IMR-90 (cell line): ENCODE results near the gene RARRES1. TPM values are rescaled to one million over a fixed set of nuclear protein-coding genes. Genes with fewer than 3 reads are reported as not detected.

Experiments used
- ATAC-seq: fragments of 200-7000 bp; cut with Tn5 transposase; 2 replicates; pipeline ENCODE4 v1.9.1; 2020; ENCODE audit warnings: low read depth, mild to moderate bottlenecking, moderate library complexity
- BruUV-seq: library from RNA; stranded (reverse); fragments of 400-500 nt; replicated peaks from 2 replicates; lab custom pipeline; 2021; lab: Mats Ljungman, UMichigan
- CTCF ChIA-PET: fragments of 300-600 bp; formaldehyde crosslinking; extraction: SDS; loops from one replicate; lab custom pipeline; 2021; ENCODE audit warnings: antibody characterized with exemption; lab: Yijun Ruan, JAX
- POLR2A ChIA-PET: fragments of 300-600 bp; sonication (Branson Sonifier 250); formaldehyde crosslinking; loops from one replicate; lab custom pipeline; 2022; ENCODE audit warnings: antibody characterized with exemption; ENCODE audit not compliant: unreplicated experiment; lab: Charles Lee
- DNase-seq: peaks from one replicate; pipeline ENCODE4 v3.0.0; 2013
- H2AFZ ChIP-seq: replicated peaks from 2 replicates; pipeline ENCODE3; 2013; ENCODE audit warnings: low read length, mild to moderate bottlenecking; ENCODE audit not compliant: poor library complexity
- H2AK5ac ChIP-seq: 2 replicates; pipeline ENCODE4 v1.6.1; 2013; ENCODE audit warnings: low read depth, low read length, inconsistent platforms
- H2AK9ac ChIP-seq: replicated peaks from 2 replicates; pipeline ENCODE3; 2013; ENCODE audit warnings: mild to moderate bottlenecking, low read depth, low read length, moderate library complexity; ENCODE audit not compliant: poor library complexity
- H2BK120ac ChIP-seq: 2 replicates; pipeline ENCODE4 v1.6.1; 2013; ENCODE audit warnings: low read depth, low read length, inconsistent platforms
- H2BK15ac ChIP-seq: 3 replicates; pipeline ENCODE4 v1.6.1; 2013; ENCODE audit warnings: low read depth, low read length, inconsistent platforms
- H2BK20ac ChIP-seq: 2 replicates; pipeline ENCODE4 v1.6.1; 2013; ENCODE audit warnings: low read depth, mild to moderate bottlenecking, inconsistent platforms, low read length, moderate library complexity
- H2BK5ac ChIP-seq: 2 replicates; pipeline ENCODE4 v1.6.1; 2013; ENCODE audit warnings: mild to moderate bottlenecking, low read depth, low read length, inconsistent platforms; ENCODE audit not compliant: poor library complexity, severe bottlenecking
- H3K14ac ChIP-seq: replicated peaks from 2 replicates; pipeline ENCODE4 v1.6.1; 2013; ENCODE audit warnings: low read depth, low read length, inconsistent platforms
- H3K18ac ChIP-seq: 2 replicates; pipeline ENCODE4 v1.6.1; 2013; ENCODE audit warnings: low read depth, low read length, control low read depth
- H3K23ac ChIP-seq: 2 replicates; pipeline ENCODE4 v1.6.1; 2013; ENCODE audit warnings: low read depth, low read length, inconsistent platforms
- H3K27ac ChIP-seq: 2 replicates; pipeline ENCODE4 v1.5.1; 2013; ENCODE audit warnings: mild to moderate bottlenecking, control low read depth, low read length; ENCODE audit not compliant: insufficient read depth
- H3K27me3 ChIP-seq: 2 replicates; pipeline ENCODE4 v1.6.1; 2013; ENCODE audit warnings: low read length; ENCODE audit not compliant: control insufficient read depth, insufficient read depth
- H3K36me3 ChIP-seq: 2 replicates; pipeline ENCODE4 v1.6.1; 2013; ENCODE audit warnings: low read length, mixed read lengths; ENCODE audit not compliant: control insufficient read depth, insufficient read depth
- H3K4ac ChIP-seq: 2 replicates; pipeline ENCODE4 v1.6.1; 2013; ENCODE audit warnings: low read depth, low read length, inconsistent platforms
- H3K4me1 ChIP-seq: 2 replicates; pipeline ENCODE4 v1.6.1; 2013; ENCODE audit warnings: low read length, mixed read lengths; ENCODE audit not compliant: control insufficient read depth, insufficient read depth
- H3K4me2 ChIP-seq: 2 replicates; pipeline ENCODE4 v1.6.1; 2013; ENCODE audit warnings: low read depth, mild to moderate bottlenecking, control low read depth, low read length, moderate library complexity
- H3K4me3 ChIP-seq: 2 replicates; pipeline ENCODE4 v1.5.1; 2013; ENCODE audit warnings: low read depth, mild to moderate bottlenecking, control low read depth, low read length, moderate library complexity; ENCODE audit not compliant: insufficient read depth
- H3K56ac ChIP-seq: 2 replicates; pipeline ENCODE4 v1.6.1; 2013; ENCODE audit warnings: low read length, inconsistent platforms; ENCODE audit not compliant: insufficient read depth; ENCODE audit errors: extremely low read depth
- H3K79me1 ChIP-seq, 2 experiments: 2 replicates each; pipeline ENCODE4 v1.6.1; 2013; ENCODE audit warnings: low read length in 2 of 2, inconsistent platforms in 1 of 2, low read depth in 1 of 2
- H3K9ac ChIP-seq: 2 replicates; pipeline ENCODE4 v1.6.1; 2013; ENCODE audit warnings: low read depth, low read length, control low read depth
- H3K9me1 ChIP-seq: 2 replicates; pipeline ENCODE4 v1.6.1; 2013; ENCODE audit warnings: low read length, inconsistent platforms; ENCODE audit not compliant: insufficient read depth
- H3K9me3 ChIP-seq: 2 replicates; pipeline ENCODE4 v1.6.1; 2013; ENCODE audit warnings: low read length; ENCODE audit not compliant: control insufficient read depth, insufficient read depth
- H4K20me1 ChIP-seq: 2 replicates; pipeline ENCODE4 v1.6.1; 2013; ENCODE audit warnings: low read length, inconsistent platforms; ENCODE audit not compliant: insufficient read depth
- H4K5ac ChIP-seq: 2 replicates; pipeline ENCODE4 v1.6.1; 2013; ENCODE audit warnings: mild to moderate bottlenecking, low read depth, low read length, control low read depth
- H4K8ac ChIP-seq, 2 experiments: 2 replicates each; pipeline ENCODE4 v1.6.1; 2013; ENCODE audit warnings: low read depth in 2 of 2, low read length in 2 of 2, control low read depth in 1 of 2, inconsistent platforms in 1 of 2
- H4K91ac ChIP-seq: 2 replicates; pipeline ENCODE4 v1.6.1; 2013; ENCODE audit warnings: low read depth, low read length, inconsistent platforms; ENCODE audit not compliant: insufficient read depth
- CEBPB ChIP-seq: IDR thresholded peaks from 2 replicates; pipeline ENCODE4 v1.6.1; 2012; ENCODE audit warnings: low read depth, low read length, improper control_type of control experiment
- NFE2L2 ChIP-seq: fragments of 150-350 bp; IDR thresholded peaks from 2 replicates; pipeline ENCODE4 v1.6.1; 2016; ENCODE audit warnings: low read depth, mild to moderate bottlenecking, low read length
- WGBS, 2 experiments: methylation state at CpG; one replicate each; pipeline versions ENCODE4 v1.1.5 to v1.1.7; 2013; ENCODE audit warnings: missing lambda C conversion rate in 2 of 2; ENCODE audit not compliant: insufficient read length in 1 of 2; ENCODE audit errors: extremely low coverage in 2 of 2; 5-methylcytosine and 5-hydroxymethylcytosine counted together
- dilution Hi-C: fragments of 300-500 bp; cut with HindIII; formaldehyde crosslinking; loops from one replicate; pipeline ENCODE4 v1.14.3; 2018; ENCODE audit warnings: low sequenced_read_pairs; ENCODE audit not compliant: unreplicated experiment
- in situ Hi-C: fragments of 300-500 bp; cut with MboI; formaldehyde crosslinking; loops from 3 replicates; pipeline ENCODE4 v1.14.3; 2019; ENCODE audit warnings: low sequenced_read_pairs, inconsistent platforms, mixed read lengths
- intact Hi-C: fragments of 100-400 bp; cut with micrococcal nuclease; formaldehyde crosslinking; loops from 2 replicates; pipeline ENCODE4 v1.10.0; 2022
- polyA plus RNA-seq, 3 experiments: library from polyadenylated mRNA; depleted of rRNA; stranded (reverse); fragments of >200 nt; gene quantifications; 2 replicates each; pipeline ENCODE4 v1.2.3, GENCODE V29; 2012; ENCODE audit warnings: low replicate concordance in 1 of 3
- total RNA-seq: library from RNA; depleted of rRNA; stranded (reverse); fragments of >200 nt; gene quantifications from 2 replicates; pipeline ENCODE4 v1.2.3, GENCODE V29; 2012
- TF ChIP-seq, protein P1 (sequence below): conservative IDR thresholded peaks from 2 replicates; pipeline ENCODE4 v1.5.1; 2012; ENCODE audit warnings: mild to moderate bottlenecking, low read depth, low read length, improper control_type of control experiment
- TF ChIP-seq, protein P2 (sequence below): fragments of 150-350 bp; IDR thresholded peaks from 2 replicates; pipeline ENCODE4 v1.6.1; 2017; ENCODE audit warnings: mild to moderate bottlenecking, antibody characterized with exemption, low read length, low read depth

Gene RARRES1
- total and polyA plus RNA-seq, 2 of the 4 experiments (the other 2 are of a cell fraction), result 0.90 to 3.0 TPM

DNA sequence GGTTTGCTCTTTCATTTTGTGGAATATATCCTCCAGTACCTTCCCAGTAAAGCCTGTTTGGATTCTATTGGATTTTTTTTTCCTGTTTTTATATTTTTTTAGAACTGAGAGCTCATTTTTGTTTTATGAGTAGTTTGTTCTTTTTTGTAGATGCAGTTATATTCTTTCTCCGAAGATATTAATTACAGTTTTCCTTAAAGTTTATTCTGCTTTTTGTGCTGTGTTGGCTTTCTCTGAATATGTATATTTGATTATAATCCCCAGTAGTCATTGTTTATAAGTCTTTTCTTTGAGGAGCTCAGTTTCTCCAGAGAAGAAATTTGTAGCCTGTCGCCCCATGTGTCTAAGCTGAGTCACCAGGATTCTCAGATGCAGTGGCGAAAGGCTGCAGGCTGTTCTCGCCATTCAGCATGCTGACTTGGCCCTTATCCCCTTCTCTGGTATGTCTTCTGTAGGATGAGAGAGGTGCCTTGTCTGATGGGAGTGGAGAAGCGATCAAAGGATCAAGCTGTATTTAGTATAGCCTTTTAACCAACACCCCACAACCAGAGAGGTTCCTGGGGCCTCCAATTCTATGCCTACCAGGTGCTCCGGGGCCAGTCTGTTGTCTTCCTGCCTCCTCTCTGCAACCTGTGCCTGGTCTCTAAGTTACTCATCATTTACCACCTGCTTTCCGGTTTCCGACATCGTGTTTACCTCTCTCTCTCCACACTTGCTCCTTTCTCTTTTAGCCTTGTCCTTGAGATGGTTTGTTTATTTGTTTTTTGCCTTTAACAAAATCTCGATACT, 37.9 kb upstream of the RARRES1 start (continued):
- TF ChIP-seq, protein P1, sequence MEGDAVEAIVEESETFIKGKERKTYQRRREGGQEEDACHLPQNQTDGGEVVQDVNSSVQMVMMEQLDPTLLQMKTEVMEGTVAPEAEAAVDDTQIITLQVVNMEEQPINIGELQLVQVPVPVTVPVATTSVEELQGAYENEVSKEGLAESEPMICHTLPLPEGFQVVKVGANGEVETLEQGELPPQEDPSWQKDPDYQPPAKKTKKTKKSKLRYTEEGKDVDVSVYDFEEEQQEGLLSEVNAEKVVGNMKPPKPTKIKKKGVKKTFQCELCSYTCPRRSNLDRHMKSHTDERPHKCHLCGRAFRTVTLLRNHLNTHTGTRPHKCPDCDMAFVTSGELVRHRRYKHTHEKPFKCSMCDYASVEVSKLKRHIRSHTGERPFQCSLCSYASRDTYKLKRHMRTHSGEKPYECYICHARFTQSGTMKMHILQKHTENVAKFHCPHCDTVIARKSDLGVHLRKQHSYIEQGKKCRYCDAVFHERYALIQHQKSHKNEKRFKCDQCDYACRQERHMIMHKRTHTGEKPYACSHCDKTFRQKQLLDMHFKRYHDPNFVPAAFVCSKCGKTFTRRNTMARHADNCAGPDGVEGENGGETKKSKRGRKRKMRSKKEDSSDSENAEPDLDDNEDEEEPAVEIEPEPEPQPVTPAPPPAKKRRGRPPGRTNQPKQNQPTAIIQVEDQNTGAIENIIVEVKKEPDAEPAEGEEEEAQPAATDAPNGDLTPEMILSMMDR, result no peak

- dilution Hi-C loops (no loop called here), intact Hi-C loops (loop anchor here (1.0 kb wide), 1 partner anchor 42 kb away; no protein-coding TSS in a partner anchor), in situ Hi-C loops (no loop called here)
- peak overlapping the region; percentile 42 to 86; a peak in 3 of 4 replicates for H4K8ac ChIP-seq
- peak overlapping the region; percentile 83 for H4K5ac ChIP-seq
- ChIA-PET CTCF (interaction anchor here (0.6 to 1.5 kb wide), 2 partner anchors 17 to 73 kb away, joined by 4 read pairs; no protein-coding TSS in a partner anchor), POLR2A (no interaction called here)
- H2BK15ac ChIP-seq, result peak overlapping the region; percentile 92; the same call in 1 of the 3 replicates
- peak overlapping the region; percentile 93 for H2BK20ac ChIP-seq
- no peak for TF ChIP-seq NFE2L2
- TF ChIP-seq CEBPB, result no peak
- TF ChIP-seq, protein P2, sequence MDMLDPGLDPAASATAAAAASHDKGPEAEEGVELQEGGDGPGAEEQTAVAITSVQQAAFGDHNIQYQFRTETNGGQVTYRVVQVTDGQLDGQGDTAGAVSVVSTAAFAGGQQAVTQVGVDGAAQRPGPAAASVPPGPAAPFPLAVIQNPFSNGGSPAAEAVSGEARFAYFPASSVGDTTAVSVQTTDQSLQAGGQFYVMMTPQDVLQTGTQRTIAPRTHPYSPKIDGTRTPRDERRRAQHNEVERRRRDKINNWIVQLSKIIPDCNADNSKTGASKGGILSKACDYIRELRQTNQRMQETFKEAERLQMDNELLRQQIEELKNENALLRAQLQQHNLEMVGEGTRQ, result no peak
- H3K4me3 ChIP-seq, result no peak overlapping the region
- peak overlapping the region; percentile 78 for H3K4ac ChIP-seq
- H3K56ac ChIP-seq, result peak overlapping the region; percentile 94
- no peaks in the 10 kb centered on the region; a peak in 1 of 4 replicates for H3K79me1 ChIP-seq
- H2AK9ac ChIP-seq, result no peak overlapping the region
- H3K36me3 ChIP-seq, result no peaks in the 10 kb centered on the region
- peak overlapping the region; percentile 97 for H3K18ac ChIP-seq
- peak overlapping the region; percentile 93 for H4K91ac ChIP-seq
- ATAC-seq, result no peak
- no peaks in the 10 kb centered on the region for H3K27me3 ChIP-seq
- DNase-seq, result no peak
- H3K4me1 ChIP-seq, result peaks cover 21% of the 10 kb centered on the region
- H2AK5ac ChIP-seq, result peak overlapping the region; percentile 94; the same call in 1 of the 2 replicates
- H3K9me1 ChIP-seq, result peaks cover 12% of the 10 kb centered on the region
- H3K9me3 ChIP-seq, result no peaks in the 10 kb centered on the region
- H3K27ac ChIP-seq, result peak overlapping the region; percentile 87
- peak overlapping the region; percentile 95; the same call in 1 of the 2 replicates for H3K23ac ChIP-seq
- WGBS, 2 experiments, result 18% methylated on average over 2 of the region's 4 CpGs; no CpG with 5 or more reads in 1 of the 2 experiments
- BruUV-seq, result no TSS peak
- peak overlapping the region; percentile 80 for H3K9ac ChIP-seq
- H2BK5ac ChIP-seq, result peak overlapping the region; percentile 93
- peak overlapping the region; percentile 84 for H3K14ac ChIP-seq
- no peak overlapping the region for H2AFZ ChIP-seq
- H3K4me2 ChIP-seq, result peak overlapping the region; percentile 82; the same call in 1 of the 2 replicates
- 0 out of 2 replicates have a peak, but pooled peaks cover 2% of the 10 kb centered on the region for H4K20me1 ChIP-seq
- H2BK120ac ChIP-seq, result peak overlapping the region; percentile 91
Observed at GRCh38 chr3:158769549-158769948, 37.3 kb upstream of the RARRES1 start.
